ENCODE data around the gene TMEM175. TPM values are rescaled to one million over a fixed set of nuclear protein-coding genes. Genes with fewer than 3 reads are reported as not detected.

TMEM175 gene
- polyA plus RNA-seq, 1 donor (not counting 4 experiments of a cell fraction or from before 2014, with no cell fraction given) = 23.2 TPM

GRCh38 chr4:964346-965025, 32.2 kb downstream of the TMEM175 start:
- Histone ChIP-seq H3K27ac (ENCODE audit: control insufficient read depth, insufficient read depth, low read length) (no peak overlapping the region), H4K20me1 (ENCODE audit: control insufficient read depth, extremely low read depth, insufficient read depth, low read length) (peaks cover 6% of the 10 kb centered on the region), H3K36me3 (ENCODE audit: control insufficient read depth in 2 of 2, extremely low read depth in 1 of 2, insufficient read depth in 2 of 2, low read length in 2 of 2) (peaks cover 4 to 23% of the 10 kb centered on the region in 2 experiments), H3K4me1 (ENCODE audit: control insufficient read depth, extremely low read depth, insufficient read depth, low read length) (peaks cover 7% of the 10 kb centered on the region), H3K4me3 (ENCODE audit: control insufficient read depth in 2 of 3, extremely low read depth in 1 of 3, insufficient read depth in 2 of 3, low read depth in 1 of 3, low read length in 3 of 3) (no peak overlapping the region), H3K79me2 (ENCODE audit: control insufficient read depth, insufficient read depth, low read length) (no peaks in the 10 kb centered on the region), H3K27me3 (ENCODE audit: control insufficient read depth, extremely low read depth, insufficient read depth, low read length) (no peaks in the 10 kb centered on the region), H3K9me1 (ENCODE audit: control insufficient read depth, extremely low read depth, insufficient read depth, low read length) (peaks cover 3% of the 10 kb centered on the region), H2AFZ (ENCODE audit: control insufficient read depth, low read length) (no peak overlapping the region), H3K9me3 (ENCODE audit: control insufficient read depth, low read depth, low read length) (no peaks in the 10 kb centered on the region), H3K9ac (ENCODE audit: control insufficient read depth, extremely low read depth, insufficient read depth, low read length) (no peak overlapping the region), H3K4me2 (ENCODE audit: control insufficient read depth, extremely low read depth, insufficient read depth, low read depth, low read length) (no peak overlapping the region)
- dilution Hi-C loops (cut with MboI; ENCODE audit: extremely low pct_ligation_motif_present, low sequenced_read_pairs) = no loop called here
- DNase-seq (ENCODE audit: low read depth, low spot score) = no peak
- no peak for FAIRE-seq
- no peak for TF ChIP-seq CTCF (optimal IDR thresholded peaks at IDR 0.05 in 1 of 3, IDR thresholded peaks at IDR 0.05 in 1 of 3, conservative IDR thresholded peaks at IDR 0.05 in 1 of 3; ENCODE audit: extremely low read depth in 1 of 3, insufficient read depth in 2 of 3, low read length in 3 of 3)
- TF ChIP-seq EZH2 (IDR thresholded peaks at IDR 0.05; ENCODE audit: low read length) = no peak

- Histone ChIP-seq H2AFZ (ENCODE audit: control insufficient read depth, low read length) (no peak overlapping the region), H3K27me3 (ENCODE audit: control insufficient read depth, extremely low read depth, insufficient read depth, low read length) (no peaks in the 10 kb centered on the region), H3K9me1 (ENCODE audit: control insufficient read depth, extremely low read depth, insufficient read depth, low read length) (peaks cover 3% of the 10 kb centered on the region), H3K36me3 (ENCODE audit: control insufficient read depth in 2 of 2, extremely low read depth in 1 of 2, insufficient read depth in 2 of 2, low read length in 2 of 2) (peaks cover 4 to 22% of the 10 kb centered on the region in 2 experiments), H4K20me1 (ENCODE audit: control insufficient read depth, extremely low read depth, insufficient read depth, low read length) (peaks cover 6% of the 10 kb centered on the region), H3K4me1 (ENCODE audit: control insufficient read depth, extremely low read depth, insufficient read depth, low read length) (peaks cover 7% of the 10 kb centered on the region), H3K4me2 (ENCODE audit: control insufficient read depth, extremely low read depth, insufficient read depth, low read depth, low read length) (no peak overlapping the region), H3K4me3 (ENCODE audit: control insufficient read depth in 2 of 3, extremely low read depth in 1 of 3, insufficient read depth in 2 of 3, low read depth in 1 of 3, low read length in 3 of 3) (no peak overlapping the region), H3K27ac (ENCODE audit: control insufficient read depth, insufficient read depth, low read length) (no peak overlapping the region), H3K9ac (ENCODE audit: control insufficient read depth, extremely low read depth, insufficient read depth, low read length) (no peak overlapping the region), H3K79me2 (ENCODE audit: control insufficient read depth, insufficient read depth, low read length) (no peaks in the 10 kb centered on the region), H3K9me3 (ENCODE audit: control insufficient read depth, low read depth, low read length) (no peaks in the 10 kb centered on the region)
- FAIRE-seq = no peak
- no peak for DNase-seq (ENCODE audit: low read depth, low spot score)
- dilution Hi-C loops (cut with MboI; ENCODE audit: extremely low pct_ligation_motif_present, low sequenced_read_pairs) = no loop called here
- TF ChIP-seq EZH2 (IDR thresholded peaks at IDR 0.05; ENCODE audit: low read length) = no peak
- no peak for TF ChIP-seq CTCF (optimal IDR thresholded peaks at IDR 0.05 in 1 of 3, IDR thresholded peaks at IDR 0.05 in 1 of 3, conservative IDR thresholded peaks at IDR 0.05 in 1 of 3; ENCODE audit: extremely low read depth in 1 of 3, insufficient read depth in 2 of 3, low read length in 3 of 3)
Measured at GRCh38 chr4:965048-965765, 32.9 kb downstream of the TMEM175 start.
